GM18507 (cell line): ENCODE measurements around the gene ZFAND2A.
"Not testable (repeated sequence)": the region's sequence is repeated elsewhere in the genome, so short reads cannot be mapped to it uniquely, and the experiment has no call there.

Experiments
- DNase-seq: peaks from one replicate; pipeline ENCODE4 v3.0.0; 2011; ENCODE audit warnings: low read depth; ENCODE audit not compliant: insufficient read length; ENCODE audit errors: extremely low spot score
- FAIRE-seq: peaks from 2 replicates; lab custom pipeline; 2011; peaks lifted over from hg19 to GRCh38; lab: Jason Lieb, UNC

Gene ZFAND2A

GRCh38 chr7:1175967-1176851 is 16.2 kb upstream of the ZFAND2A start:
- peak; percentile 68 for DNase-seq
- FAIRE-seq: peak; percentile 95

- no peak for FAIRE-seq
Measured at GRCh38 chr7:1175597-1175966, 15.6 kb upstream of the ZFAND2A start.

GRCh38 chr7:1174881-1175596 is 15.0 kb upstream of the ZFAND2A start:
- FAIRE-seq (no peak), DNase-seq (no peak)

More at GRCh38 chr7:1175597-1175966, 15.6 kb upstream of the ZFAND2A start:
- DNase-seq: no peak

GRCh38 chr7:1174002-1174401 is 14.0 kb upstream of the ZFAND2A start:
- no peak for FAIRE-seq

GRCh38 chr7:1172666-1173523 is 12.9 kb upstream of the ZFAND2A start:
- FAIRE-seq: no peak
- DNase-seq: no peak

More at GRCh38 chr7:1174002-1174401, 14.0 kb upstream of the ZFAND2A start:
- no peak for DNase-seq

GRCh38 chr7:1171516-1171915 is 11.5 kb upstream of the ZFAND2A start:
- not testable (repeated sequence) for FAIRE-seq, DNase-seq

GRCh38 chr7:1170741-1171501 is 10.9 kb upstream of the ZFAND2A start:
- FAIRE-seq: no peak
- no peak for DNase-seq

GRCh38 chr7:1169409-1170368 is 9.7 kb upstream of the ZFAND2A start:
- DNase-seq (peak; percentile 71), FAIRE-seq (peak; percentile 78)

GRCh38 chr7:1168422-1168821 is 8.4 kb upstream of the ZFAND2A start:
- DNase-seq (no peak), FAIRE-seq (no peak)

GRCh38 chr7:1164436-1164835 is 4.4 kb upstream of the ZFAND2A start:
- no peak for FAIRE-seq
- DNase-seq: no peak

- DNase-seq: no peak
Measured at GRCh38 chr7:1163121-1163520, 3.1 kb upstream of the ZFAND2A start.

GRCh38 chr7:1160670-1161021 is 650 bp upstream of the ZFAND2A start:
- DNase-seq (no peak), FAIRE-seq (no peak)

More at GRCh38 chr7:1163121-1163520, 3.1 kb upstream of the ZFAND2A start:
- no peak for FAIRE-seq

GRCh38 chr7:1159231-1159630 is 765 bp downstream of the ZFAND2A start:
- not testable (repeated sequence) for FAIRE-seq

GRCh38 chr7:1158203-1159126 is 1.5 kb downstream of the ZFAND2A start:
- no peak for DNase-seq
- no peak for FAIRE-seq

More at GRCh38 chr7:1159231-1159630, 765 bp downstream of the ZFAND2A start:
- DNase-seq: not testable (repeated sequence)

- FAIRE-seq: no peak
- no peak for DNase-seq
Measured at GRCh38 chr7:1156782-1157535, 3.0 kb downstream of the ZFAND2A start.
